Measurements from ENCODE around the gene NTM.

DNA sequence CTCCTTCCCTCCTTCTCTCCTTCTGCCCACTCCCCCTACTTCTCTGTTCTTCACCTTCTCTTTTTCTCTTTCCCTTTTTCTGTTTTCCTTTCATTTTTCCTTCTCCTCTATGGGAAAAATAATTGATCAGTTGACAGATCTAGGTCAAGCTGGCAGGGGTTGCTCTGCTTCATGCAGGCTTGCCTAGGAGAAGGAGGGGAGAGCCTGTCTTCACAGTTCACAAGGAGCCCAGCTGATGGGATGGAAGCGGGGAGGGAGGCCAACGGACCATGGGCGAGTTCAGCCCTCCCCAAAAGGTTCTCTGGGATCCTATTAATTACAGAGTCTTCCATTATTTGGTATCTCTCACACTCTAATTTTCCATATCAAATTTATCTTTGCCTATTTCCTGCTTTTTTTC is 5.5 kb downstream of the NTM start:
- no peak for TF ChIP-seq EP300 (IDR thresholded peaks at IDR 0.05; ENCODE audit: low read depth)
- TF ChIP-seq CTCF (IDR thresholded peaks at IDR 0.05): no peak

Measured in transverse colon (tissue), 3 donors.